ENCODE data around the gene NSMCE4A.

DNA sequence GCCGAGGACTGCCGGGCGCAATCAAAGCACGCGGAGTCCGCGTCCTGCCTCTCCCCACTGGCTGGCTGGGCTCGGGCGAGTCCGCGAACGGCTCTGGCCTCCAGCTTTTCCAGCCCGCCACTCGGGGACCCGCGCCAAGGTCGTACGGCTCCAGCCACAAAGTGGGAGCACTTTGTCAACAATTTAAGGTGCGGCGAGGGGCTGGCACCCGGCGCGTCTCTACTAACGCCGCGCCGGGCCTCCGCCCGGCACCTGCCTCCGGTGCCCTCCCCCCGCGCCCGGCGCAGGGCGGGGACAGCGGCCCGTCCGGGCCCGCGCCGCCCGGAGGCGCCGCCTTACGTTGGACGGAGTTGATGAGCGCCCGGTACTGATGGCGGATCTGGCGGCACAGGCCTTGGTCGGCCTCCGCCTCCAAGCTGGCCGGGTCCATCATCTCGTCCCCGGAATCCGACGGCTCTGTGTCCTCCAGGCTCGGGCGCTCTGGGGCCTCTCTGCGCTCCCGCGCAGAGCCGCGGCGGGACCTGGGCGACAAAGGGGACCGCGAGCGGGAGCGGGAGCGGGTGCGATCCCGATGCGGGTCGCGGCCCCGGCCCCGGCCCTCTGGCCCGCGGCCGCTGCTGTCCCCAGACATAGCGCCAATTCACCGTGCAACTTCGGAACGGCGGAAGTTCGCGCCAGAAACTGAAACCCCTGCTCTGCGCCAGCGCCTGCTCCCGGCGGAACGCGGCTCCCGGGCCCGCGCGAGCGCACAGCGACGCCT, at the start of gene NSMCE4A:
- TF ChIP-seq, protein P1, sequence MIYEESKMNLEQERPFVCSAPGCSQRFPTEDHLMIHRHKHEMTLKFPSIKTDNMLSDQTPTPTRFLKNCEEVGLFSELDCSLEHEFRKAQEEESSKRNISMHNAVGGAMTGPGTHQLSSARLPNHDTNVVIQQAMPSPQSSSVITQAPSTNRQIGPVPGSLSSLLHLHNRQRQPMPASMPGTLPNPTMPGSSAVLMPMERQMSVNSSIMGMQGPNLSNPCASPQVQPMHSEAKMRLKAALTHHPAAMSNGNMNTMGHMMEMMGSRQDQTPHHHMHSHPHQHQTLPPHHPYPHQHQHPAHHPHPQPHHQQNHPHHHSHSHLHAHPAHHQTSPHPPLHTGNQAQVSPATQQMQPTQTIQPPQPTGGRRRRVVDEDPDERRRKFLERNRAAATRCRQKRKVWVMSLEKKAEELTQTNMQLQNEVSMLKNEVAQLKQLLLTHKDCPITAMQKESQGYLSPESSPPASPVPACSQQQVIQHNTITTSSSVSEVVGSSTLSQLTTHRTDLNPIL (CRISPR knock-in tag; IDR thresholded peaks at IDR 0.05; ENCODE audit: low read depth): no peak
- TF ChIP-seq ESRRG (CRISPR knock-in tag; IDR thresholded peaks at IDR 0.05) (0 out of 2 replicates have a peak, but pooled peaks have one; percentile 47), POU6F1 (CRISPR knock-in tag; IDR thresholded peaks at IDR 0.05; ENCODE audit: borderline replicate concordance, low read depth) (no peak), ZNF565 (CRISPR knock-in tag; conservative IDR thresholded peaks at IDR 0.05; ENCODE audit: low read depth) (no peak), ARNTL (CRISPR knock-in tag; IDR thresholded peaks at IDR 0.05; ENCODE audit: borderline replicate concordance, low read depth) (no peak), ZC3H10 (CRISPR knock-in tag; IDR thresholded peaks at IDR 0.05) (no peak), PPARA (CRISPR knock-in tag; IDR thresholded peaks at IDR 0.05; ENCODE audit: borderline replicate concordance) (no peak), BACH2 (CRISPR knock-in tag; IDR thresholded peaks at IDR 0.05; ENCODE audit: borderline replicate concordance) (no peak), SNAI2 (CRISPR knock-in tag; IDR thresholded peaks at IDR 0.05) (no peak), RARB (CRISPR knock-in tag; IDR thresholded peaks at IDR 0.05) (no peak), ZFP30 (CRISPR knock-in tag; IDR thresholded peaks at IDR 0.05) (no peak), OSR1 (CRISPR knock-in tag; IDR thresholded peaks at IDR 0.05) (no peak)
